Caco-2 (cell line): ENCODE data around the gene VWA3A. TPM values are rescaled to one million over a fixed set of nuclear protein-coding genes. Genes with fewer than 3 reads are reported as not detected.

ENCODE experiments used
- BruUV-seq: library from RNA; stranded (reverse); fragments of 400-500 nt; replicated peaks from 2 replicates; lab custom pipeline; 2021; lab: Mats Ljungman, UMichigan
- CTCF ChIA-PET: fragments of 300-600 bp; sonication (Branson Sonifier 250); formaldehyde crosslinking; loops from one replicate; lab custom pipeline; 2022; ENCODE audit warnings: antibody characterized with exemption; lab: Charles Lee
- POLR2A ChIA-PET: fragments of 300-600 bp; sonication (Branson Sonifier 250); formaldehyde crosslinking; loops from one replicate; lab custom pipeline; 2022; ENCODE audit warnings: antibody characterized with exemption; lab: Charles Lee
- DNase-seq, 2 experiments: peaks; one replicate each; pipeline versions ENCODE4 v3.0.0 to v3.0.0-alpha.2; 2020 to 2022
- H3K27me3 ChIP-seq: replicated peaks from 2 replicates; pipeline ENCODE4 v1.6.0; 2011; ENCODE audit warnings: low read length; ENCODE audit not compliant: control insufficient read depth, insufficient read depth
- H3K36me3 ChIP-seq: 2 replicates; pipeline ENCODE4 v1.5.1; 2011; ENCODE audit warnings: low read length; ENCODE audit not compliant: control insufficient read depth, insufficient read depth
- H3K4me1 ChIP-seq: fragments of 250-450 bp; sonication (Bioruptor Pico); 2 replicates; pipeline ENCODE4 v1.5.1; 2020; ENCODE audit warnings: mild to moderate bottlenecking
- H3K4me3 ChIP-seq: 2 replicates; pipeline ENCODE4 v1.5.1; 2011; ENCODE audit warnings: low read depth, mild to moderate bottlenecking, control low read depth, low read length
- H3K9me3 ChIP-seq: fragments of 250-450 bp; sonication (Bioruptor Pico); 2 replicates; pipeline ENCODE4 v1.5.1; 2020; ENCODE audit warnings: mild to moderate bottlenecking, moderate library complexity
- H3K27ac Mint-ChIP-seq: one replicate; pipeline ENCODE4 v1.8.0; 2022; ENCODE audit warnings: mixed read lengths; ENCODE audit not compliant: unreplicated experiment
- H3K27me3 Mint-ChIP-seq: one replicate; pipeline ENCODE4 v1.8.0; 2022; ENCODE audit warnings: mixed read lengths; ENCODE audit not compliant: insufficient read depth, unreplicated experiment
- H3K36me3 Mint-ChIP-seq: one replicate; pipeline ENCODE4 v1.8.0; 2022; ENCODE audit warnings: mild to moderate bottlenecking, mixed read lengths; ENCODE audit not compliant: insufficient read depth, unreplicated experiment
- H3K4me1 Mint-ChIP-seq: one replicate; pipeline ENCODE4 v1.8.0; 2022; ENCODE audit warnings: low read depth, mixed read lengths; ENCODE audit not compliant: unreplicated experiment
- H3K4me3 Mint-ChIP-seq: one replicate; pipeline ENCODE4 v1.8.0; 2022; ENCODE audit warnings: mild to moderate bottlenecking, moderate library complexity, mixed read lengths; ENCODE audit not compliant: unreplicated experiment
- H3K9me3 Mint-ChIP-seq: one replicate; pipeline ENCODE4 v1.8.0; 2022; ENCODE audit warnings: mixed read lengths; ENCODE audit not compliant: unreplicated experiment
- intact Hi-C: fragments of 100-400 bp; cut with micrococcal nuclease; formaldehyde crosslinking; loops from one replicate; pipeline ENCODE4 v1.10.0; 2022; ENCODE audit not compliant: unreplicated experiment
- total RNA-seq: library from RNA; stranded (reverse); gene quantifications from 2 replicates; pipeline ENCODE4 v1.2.3, GENCODE V29; 2022
- TF ChIP-seq, protein P1 (sequence below), 2 experiments: fragments of 200-600 bp in 1 of 2; IDR thresholded peaks; 1 replicate in 1 of 2; 2 replicates in 1 of 2; pipeline versions ENCODE4 v1.5.1 to v1.8.0; 2011 to 2022; ENCODE audit warnings: antibody characterized with exemption in 1 of 2, control low read depth in 1 of 2, inconsistent platforms in 1 of 2, low read depth in 1 of 2, low read length in 1 of 2, mild to moderate bottlenecking in 1 of 2, moderate library complexity in 1 of 2; ENCODE audit not compliant: insufficient read depth in 1 of 2, severe bottlenecking in 1 of 2, unreplicated experiment in 1 of 2

Gene VWA3A
- total RNA-seq, 1 experiment from 2014 or later, result not detected

DNA sequence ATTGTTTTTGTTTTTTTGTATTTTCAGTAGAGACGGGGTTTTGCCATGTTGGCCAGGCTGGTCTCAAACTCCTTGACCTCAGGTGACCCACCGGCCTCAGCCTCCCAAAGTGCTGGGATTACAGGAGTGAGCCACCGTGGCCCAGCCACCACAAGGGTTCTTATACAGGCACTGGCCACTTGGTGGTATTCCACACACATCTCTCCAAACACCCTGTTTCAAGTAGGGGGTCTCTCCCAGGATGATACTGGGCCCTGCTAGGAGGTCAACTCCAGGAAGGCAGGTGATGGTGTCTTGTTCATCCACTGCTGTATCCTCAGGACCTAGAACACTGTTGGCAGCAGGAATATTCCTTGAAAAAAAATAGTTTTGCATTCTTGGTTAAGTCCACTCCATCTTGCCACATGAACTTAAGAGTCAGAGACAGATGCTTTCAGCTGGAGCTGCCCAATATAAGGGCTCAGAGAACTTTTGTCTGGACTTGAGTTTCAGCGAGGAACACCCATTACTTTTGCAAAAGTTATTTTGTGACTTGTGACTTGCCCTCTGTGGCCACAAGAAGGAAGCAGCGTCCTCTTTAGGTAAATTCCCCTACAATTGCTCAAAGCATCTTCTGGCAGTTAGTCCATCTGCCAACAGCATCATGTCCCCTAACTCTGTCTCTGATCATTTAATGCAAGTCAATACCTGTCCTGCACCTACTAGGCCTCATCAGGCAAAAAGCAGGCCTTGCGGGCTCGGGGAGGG, 106.4 kb downstream of the VWA3A start:
- BruUV-seq, result no TSS peak
- no peaks in the 10 kb centered on the region for H3K9me3 Mint-ChIP-seq
- intact Hi-C loops, result no loop called here
- H3K27ac Mint-ChIP-seq, result no peak overlapping the region
- CTCF ChIA-PET, result no interaction called here
- H3K27me3 ChIP-seq, result no peaks in the 10 kb centered on the region
- TF ChIP-seq, protein P1, sequence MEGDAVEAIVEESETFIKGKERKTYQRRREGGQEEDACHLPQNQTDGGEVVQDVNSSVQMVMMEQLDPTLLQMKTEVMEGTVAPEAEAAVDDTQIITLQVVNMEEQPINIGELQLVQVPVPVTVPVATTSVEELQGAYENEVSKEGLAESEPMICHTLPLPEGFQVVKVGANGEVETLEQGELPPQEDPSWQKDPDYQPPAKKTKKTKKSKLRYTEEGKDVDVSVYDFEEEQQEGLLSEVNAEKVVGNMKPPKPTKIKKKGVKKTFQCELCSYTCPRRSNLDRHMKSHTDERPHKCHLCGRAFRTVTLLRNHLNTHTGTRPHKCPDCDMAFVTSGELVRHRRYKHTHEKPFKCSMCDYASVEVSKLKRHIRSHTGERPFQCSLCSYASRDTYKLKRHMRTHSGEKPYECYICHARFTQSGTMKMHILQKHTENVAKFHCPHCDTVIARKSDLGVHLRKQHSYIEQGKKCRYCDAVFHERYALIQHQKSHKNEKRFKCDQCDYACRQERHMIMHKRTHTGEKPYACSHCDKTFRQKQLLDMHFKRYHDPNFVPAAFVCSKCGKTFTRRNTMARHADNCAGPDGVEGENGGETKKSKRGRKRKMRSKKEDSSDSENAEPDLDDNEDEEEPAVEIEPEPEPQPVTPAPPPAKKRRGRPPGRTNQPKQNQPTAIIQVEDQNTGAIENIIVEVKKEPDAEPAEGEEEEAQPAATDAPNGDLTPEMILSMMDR (IDR thresholded peaks at IDR 0.05; ENCODE audit: insufficient read depth in 1 of 2, low read depth in 1 of 2, low read length in 1 of 2, severe bottlenecking in 1 of 2, unreplicated experiment in 1 of 2), result no peak
- H3K4me3 Mint-ChIP-seq, result no peak overlapping the region
- H3K4me3 ChIP-seq, result no peak overlapping the region
- POLR2A ChIA-PET, result no interaction called here
- DNase-seq, result no peak
- peaks cover 17% of the 10 kb centered on the region for H3K36me3 Mint-ChIP-seq
- no peaks in the 10 kb centered on the region for H3K36me3 ChIP-seq
- peaks cover 3% of the 10 kb centered on the region for H3K27me3 Mint-ChIP-seq
- 0 out of 2 replicates have a peak, but pooled peaks cover 4% of the 10 kb centered on the region for H3K4me1 ChIP-seq
- no peaks in the 10 kb centered on the region for H3K9me3 ChIP-seq
- peaks cover 7% of the 10 kb centered on the region for H3K4me1 Mint-ChIP-seq

DNA sequence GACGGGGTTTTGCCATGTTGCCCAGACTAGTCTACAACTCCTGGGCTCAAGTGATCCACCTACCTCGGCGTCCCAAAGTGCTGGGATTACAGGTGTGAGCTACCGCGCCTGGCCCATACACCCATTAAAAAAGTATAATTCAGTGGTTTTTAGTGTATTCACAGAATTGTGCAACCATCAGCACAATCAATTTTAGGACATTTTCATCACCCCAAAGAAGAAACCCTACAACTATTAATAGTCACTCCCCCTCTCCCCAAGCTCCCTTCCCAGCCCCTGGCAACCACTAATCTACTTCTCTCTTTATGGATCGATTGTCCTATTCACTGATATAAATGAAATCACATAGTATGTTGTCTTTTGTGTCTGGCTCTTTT, 109.9 kb downstream of the VWA3A start:
- TF ChIP-seq, protein P1 (IDR thresholded peaks at IDR 0.05; ENCODE audit: insufficient read depth in 1 of 2, low read depth in 1 of 2, low read length in 1 of 2, severe bottlenecking in 1 of 2, unreplicated experiment in 1 of 2), result no peak
- POLR2A ChIA-PET, result no interaction called here

DNA sequence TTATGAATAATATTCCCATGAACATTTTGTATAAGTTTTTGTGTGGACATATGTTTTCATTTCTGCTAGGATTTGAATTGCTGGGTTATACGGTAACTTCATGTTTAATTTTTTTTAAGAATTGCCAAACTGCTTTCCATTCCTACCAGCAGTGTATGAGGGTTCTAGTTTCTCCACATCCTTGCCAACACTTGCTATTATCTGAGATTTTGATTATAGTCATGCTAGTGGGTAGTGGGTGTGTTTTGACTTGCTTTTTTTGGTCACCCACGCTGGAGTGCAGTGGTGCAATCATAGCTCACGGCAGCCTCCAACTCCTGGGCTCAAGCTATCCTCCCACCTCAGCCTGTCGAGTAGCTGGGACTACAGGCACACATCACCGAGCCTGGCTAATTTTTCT, 110.8 kb downstream of the VWA3A start:
- no peak overlapping the region for H3K27ac Mint-ChIP-seq
- H3K4me3 Mint-ChIP-seq, result no peak overlapping the region
- H3K4me1 ChIP-seq, result 0 out of 2 replicates have a peak, but pooled peaks cover 7% of the 10 kb centered on the region
- H3K9me3 Mint-ChIP-seq, result no peaks in the 10 kb centered on the region
- no peaks in the 10 kb centered on the region for H3K27me3 ChIP-seq
- no peak for DNase-seq
- POLR2A ChIA-PET, result no interaction called here
- intact Hi-C loops, result no loop called here
- no TSS peak for BruUV-seq
- no peak overlapping the region for H3K4me3 ChIP-seq
- no peaks in the 10 kb centered on the region for H3K27me3 Mint-ChIP-seq
- TF ChIP-seq, protein P1 (IDR thresholded peaks at IDR 0.05; ENCODE audit: insufficient read depth in 1 of 2, low read depth in 1 of 2, low read length in 1 of 2, severe bottlenecking in 1 of 2, unreplicated experiment in 1 of 2), result no peak
- no peaks in the 10 kb centered on the region for H3K36me3 ChIP-seq
- no peaks in the 10 kb centered on the region for H3K9me3 ChIP-seq
- CTCF ChIA-PET, result no interaction called here
- H3K36me3 Mint-ChIP-seq, result peaks cover 13% of the 10 kb centered on the region
- peaks cover 7% of the 10 kb centered on the region for H3K4me1 Mint-ChIP-seq

More for the DNA sequence above, 109.9 kb downstream of the VWA3A start:
- Histone ChIP-seq H3K4me3 (no peak overlapping the region), H3K27me3 (no peaks in the 10 kb centered on the region), H3K36me3 (no peaks in the 10 kb centered on the region), H3K4me1 (0 out of 2 replicates have a peak, but pooled peaks cover 3% of the 10 kb centered on the region), H3K9me3 (no peaks in the 10 kb centered on the region)
- peaks cover under 1% of the 10 kb centered on the region for H3K4me1 Mint-ChIP-seq
- no peaks in the 10 kb centered on the region for H3K9me3 Mint-ChIP-seq
- CTCF ChIA-PET, result no interaction called here
- no peaks in the 10 kb centered on the region for H3K27me3 Mint-ChIP-seq
- BruUV-seq, result no TSS peak
- DNase-seq, result no peak
- no peak overlapping the region for H3K4me3 Mint-ChIP-seq
- H3K36me3 Mint-ChIP-seq, result peaks cover 9% of the 10 kb centered on the region
- H3K27ac Mint-ChIP-seq, result no peak overlapping the region
- intact Hi-C loops, result no loop called here
